Body of pancreas (tissue), 4 donors: Measurements from ENCODE around the gene S100Z. TPM values are rescaled to one million over a fixed set of nuclear protein-coding genes. Genes with fewer than 3 reads are reported as not detected.
A peak's percentile ranks its signal among the peaks of the same experiment; 100 is the strongest.

Experiments
- ATAC-seq: fragments of 150-250 bp; one replicate; pipeline ENCODE4 v1.9.1; 2016
- DNase-seq, 4 donors: peaks; one replicate each; pipeline ENCODE4 v3.0.0-alpha.2; 2019
- H3K27ac ChIP-seq, 4 donors: fragments of 200-600 bp; sonication (generic); 1 replicate in 3 of 4; 2 replicates in 1 of 4; pipeline versions ENCODE4 v1.5.1 to v1.6.1; 2016 to 2019; ENCODE audit warnings: mild to moderate bottlenecking in 1 of 4, mixed read lengths in 1 of 4, moderate library complexity in 1 of 4
- H3K27me3 ChIP-seq, 2 donors: fragments of 200-600 bp; sonication (generic); one replicate each; pipeline ENCODE4 v1.6.0; 2016; ENCODE audit warnings: mild to moderate bottlenecking in 1 of 2
- H3K36me3 ChIP-seq, 2 donors: fragments of 200-600 bp; sonication (generic); replicated peaks in 1 of 2; 2 replicates each; pipeline ENCODE4 v1.5.1; 2016; ENCODE audit warnings: low read depth in 2 of 2; ENCODE audit not compliant: insufficient read depth in 1 of 2
- H3K4me1 ChIP-seq: fragments of 200-600 bp; sonication (generic); one replicate; pipeline ENCODE4 v1.6.0; 2016
- H3K4me3 ChIP-seq, 2 donors: fragments of 200-600 bp; sonication (generic); 1 replicate in 1 of 2; 2 replicates in 1 of 2; pipeline ENCODE4 v1.5.1; 2016 to 2019
- H3K9me3 ChIP-seq, 3 donors: fragments of 200-600 bp; sonication (generic); 1 replicate in 2 of 3; 2 replicates in 1 of 3; pipeline ENCODE4 v1.5.1; 2016
- CTCF ChIP-seq, 7 experiments: fragments of 450-650 bp in 4 of 7; fragments of 200-600 bp in 3 of 7; sonication (generic) in 3 of 7; IDR thresholded peaks; one replicate each; pipeline ENCODE4 v1.5.1; 2016 to 2019; ENCODE audit warnings: antibody characterized with exemption in 7 of 7
- POLR2A ChIP-seq, 3 donors: fragments of 450-650 bp; IDR thresholded peaks; one replicate each; pipeline ENCODE4 v1.6.1; 2016; ENCODE audit warnings: antibody characterized with exemption in 3 of 3, mild to moderate bottlenecking in 2 of 3
- WGBS, 2 donors: methylation state at CpG; one replicate each; pipeline ENCODE4 v1.1.5; 2017; 5-methylcytosine and 5-hydroxymethylcytosine counted together
- intact Hi-C: fragments of 100-400 bp; cut with DNase I; formaldehyde crosslinking; loops from one replicate; pipeline ENCODE4 v1.15.1; 2023
- total RNA-seq, 2 donors: library from RNA; depleted of rRNA; stranded (reverse); fragments of >200 nt; gene quantifications; one replicate each; pipeline ENCODE4 v1.1.0, GENCODE V29; 2016

Gene S100Z
- total RNA-seq, 2 donors from 2014 or later = not detected

GRCh38 chr5:76804266-76804665 is 45.5 kb upstream of the S100Z start:
- no peak overlapping the region for H3K4me3 ChIP-seq
- no peak overlapping the region for H3K27ac ChIP-seq
- DNase-seq = no peak
- no peaks in the 10 kb centered on the region for H3K4me1 ChIP-seq
- no peak for ATAC-seq
- intact Hi-C loops = no loop called here
- no peaks in the 10 kb centered on the region for H3K27me3 ChIP-seq
- no peaks in the 10 kb centered on the region for H3K36me3 ChIP-seq
- no peak for TF ChIP-seq POLR2A (IDR thresholded peaks at IDR 0.05)
- TF ChIP-seq CTCF (IDR thresholded peaks at IDR 0.05) = no peak
- no peaks in the 10 kb centered on the region for H3K9me3 ChIP-seq
- 82 to 84% methylated on average over 8 of the region's 8 CpGs for WGBS, 2 donors

GRCh38 chr5:76805821-76806505 is 43.9 kb upstream of the S100Z start:
- Histone ChIP-seq H3K4me3 (no peak overlapping the region), H3K36me3 (no peaks in the 10 kb centered on the region), H3K4me1 (no peaks in the 10 kb centered on the region), H3K27ac (no peak overlapping the region), H3K27me3 (no peaks in the 10 kb centered on the region), H3K9me3 (no peaks in the 10 kb centered on the region)
- intact Hi-C loops = no loop called here
- no peak for DNase-seq
- ATAC-seq = peak; percentile 50
- 49 to 53% methylated on average over 5 to 7 of the region's 7 CpGs for WGBS, 2 donors
- no peak for TF ChIP-seq POLR2A (IDR thresholded peaks at IDR 0.05)
- TF ChIP-seq CTCF (IDR thresholded peaks at IDR 0.05) = no peak

- Histone ChIP-seq H3K4me3 (no peak overlapping the region), H3K27ac (no peak overlapping the region), H3K27me3 (no peaks in the 10 kb centered on the region), H3K36me3 (no peaks in the 10 kb centered on the region), H3K4me1 (no peaks in the 10 kb centered on the region), H3K9me3 (no peaks in the 10 kb centered on the region)
- intact Hi-C loops = no loop called here
- ATAC-seq (no peak), DNase-seq (no peak)
- WGBS, 2 donors = 55 to 66% methylated on average over 3 of the region's 3 CpGs
- TF ChIP-seq POLR2A (IDR thresholded peaks at IDR 0.05) (no peak), CTCF (IDR thresholded peaks at IDR 0.05) (no peak)
Measured at GRCh38 chr5:76807296-76807695, 42.5 kb upstream of the S100Z start.

DNA sequence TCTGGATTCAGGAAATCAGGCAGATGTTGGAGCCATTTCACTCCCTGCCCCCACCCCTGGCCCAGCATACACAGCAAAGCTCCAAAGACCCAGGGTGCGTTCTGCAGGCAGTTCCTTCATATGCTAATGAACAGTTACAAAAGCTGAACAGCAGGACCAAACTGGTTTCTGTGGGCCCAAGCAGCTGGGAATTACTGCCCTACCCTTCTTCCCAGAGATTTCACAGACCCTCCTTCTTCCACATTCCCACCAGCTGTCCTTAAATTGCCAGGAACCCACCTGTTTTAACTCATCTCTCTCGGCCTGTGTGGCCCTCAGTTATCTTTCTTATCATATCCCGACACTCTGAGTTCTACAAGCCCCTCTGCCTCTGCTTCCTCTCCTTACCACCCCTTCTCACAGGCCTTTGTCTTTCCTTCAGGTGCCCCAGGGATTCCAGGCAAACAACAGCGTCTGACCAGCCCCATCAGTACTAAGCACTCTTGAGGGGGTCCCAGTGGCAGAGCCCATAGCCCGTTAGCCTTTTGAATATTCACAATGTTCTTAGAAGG is 41.6 kb upstream of the S100Z start:
- intact Hi-C loops = no loop called here
- no peak overlapping the region for H3K4me3 ChIP-seq
- no peaks in the 10 kb centered on the region for H3K9me3 ChIP-seq
- no peaks in the 10 kb centered on the region for H3K4me1 ChIP-seq
- H3K36me3 ChIP-seq = no peaks in the 10 kb centered on the region
- ATAC-seq = no peak
- H3K27ac ChIP-seq = no peak overlapping the region
- DNase-seq = no peak
- no peaks in the 10 kb centered on the region for H3K27me3 ChIP-seq
- 66 to 73% methylated on average over 5 of the region's 5 CpGs for WGBS, 2 donors
- TF ChIP-seq POLR2A (IDR thresholded peaks at IDR 0.05) (no peak), CTCF (IDR thresholded peaks at IDR 0.05) (no peak)

DNA sequence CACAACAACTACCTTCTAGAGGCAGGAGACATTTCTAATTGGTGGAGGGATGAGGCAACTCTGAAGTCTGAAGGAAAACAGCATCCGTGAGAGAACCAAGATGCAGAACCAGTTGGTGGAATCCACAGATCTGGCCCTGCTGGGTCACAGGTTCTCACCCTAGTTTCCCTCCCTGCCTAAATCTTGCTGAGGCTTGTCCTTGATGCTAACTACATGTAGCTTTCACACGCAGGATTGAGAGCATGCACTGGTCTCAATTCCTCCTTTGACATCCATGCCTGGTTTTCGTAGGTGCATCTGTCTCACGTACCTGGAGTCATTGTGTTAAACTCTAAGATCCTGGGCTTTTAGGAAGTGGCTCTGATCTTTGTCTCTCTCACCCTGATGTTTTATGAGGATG is 40.7 kb upstream of the S100Z start:
- no peak overlapping the region for H3K27ac ChIP-seq

More for the DNA sequence above, 40.7 kb upstream of the S100Z start:
- Histone ChIP-seq H3K27me3 (no peaks in the 10 kb centered on the region), H3K9me3 (no peaks in the 10 kb centered on the region), H3K4me3 (no peak overlapping the region), H3K36me3 (no peaks in the 10 kb centered on the region), H3K4me1 (no peaks in the 10 kb centered on the region)
- intact Hi-C loops = no loop called here
- ATAC-seq (no peak), DNase-seq (no peak)
- no peak for TF ChIP-seq POLR2A (IDR thresholded peaks at IDR 0.05)
- no peak for TF ChIP-seq CTCF (IDR thresholded peaks at IDR 0.05)
- WGBS, 2 donors = 60 to 63% methylated on average over 4 of the region's 4 CpGs
